HepG2 (cell line): ENCODE measurements around the gene TRIM31. TPM values are rescaled to one million over a fixed set of nuclear protein-coding genes. Genes with fewer than 3 reads are reported as not detected.

Experiments used
- BRCA1 ChIP-seq: sonication (generic); formaldehyde crosslinking; IDR thresholded peaks from 2 replicates; pipeline ENCODE4 v1.4.0; 2020; ENCODE audit warnings: missing genetic modification reagents
- CEBPG ChIP-seq: IDR thresholded peaks from 2 replicates; pipeline ENCODE4 v1.6.1; 2016
- SPEN ChIP-seq: sonication (generic); formaldehyde crosslinking; IDR thresholded peaks from 2 replicates; pipeline ENCODE4 v1.5.1; 2020; ENCODE audit warnings: low read depth, mild to moderate bottlenecking, missing genetic modification reagents
- ZBTB10 ChIP-seq: sonication (generic); formaldehyde crosslinking; IDR thresholded peaks from 2 replicates; pipeline ENCODE4 v1.4.0; 2020; ENCODE audit warnings: missing genetic modification reagents, borderline replicate concordance
- ZNF550 ChIP-seq: sonication (generic); formaldehyde crosslinking; IDR thresholded peaks from 2 replicates; pipeline ENCODE4 v1.4.0; 2020; ENCODE audit warnings: mild to moderate bottlenecking, missing genetic modification reagents, borderline replicate concordance
- ZNF781 ChIP-seq: sonication (generic); formaldehyde crosslinking; IDR thresholded peaks from 2 replicates; pipeline ENCODE4 v1.5.1; 2020; ENCODE audit warnings: borderline replicate concordance, mild to moderate bottlenecking, missing genetic modification reagents; ENCODE audit errors: not compliant biosample characterization
- ZUFSP ChIP-seq: sonication (generic); formaldehyde crosslinking; IDR thresholded peaks from 2 replicates; pipeline ENCODE4 v1.9.0; 2021; ENCODE audit warnings: missing genetic modification reagents, mild to moderate bottlenecking, borderline replicate concordance
- polyA plus RNA-seq, 8 experiments: library from polyadenylated mRNA; depleted of rRNA in 3 of 8; stranded (reverse) in 7 of 8; unstranded in 1 of 8; fragments of >200 nt; fragmentation: Illumina TruSeq in 4 of 8; extraction: Trizol in 4 of 8; gene quantifications; 2 replicates each; pipeline versions ENCODE4 v1.2.1 to v1.2.3, GENCODE V29; 2011 to 2016; ENCODE audit warnings: low read depth in 4 of 8, missing spikeins in 1 of 8, mixed read lengths in 1 of 8; ENCODE audit not compliant: insufficient read depth in 1 of 8
- total RNA-seq, 5 experiments: library from RNA; depleted of rRNA; stranded (reverse); fragments of >200 nt; fragmentation: Illumina TruSeq; extraction: Trizol; gene quantifications; 2 replicates each; pipeline ENCODE4 v1.2.3, GENCODE V29; 2016; ENCODE audit warnings: low read depth in 1 of 5
- TF ChIP-seq, protein P1 (sequence below): fragments of 450-650 bp; IDR thresholded peaks from 2 replicates; pipeline ENCODE4 v1.6.1; 2017
- TF ChIP-seq, protein P2 (sequence below): sonication (generic); formaldehyde crosslinking; IDR thresholded peaks from 2 replicates; pipeline ENCODE4 v1.8.0; 2022; ENCODE audit warnings: low read depth, missing genetic modification reagents
- TF ChIP-seq, protein P3 (sequence below): sonication (generic); formaldehyde crosslinking; IDR thresholded peaks from 2 replicates; pipeline ENCODE4 v1.4.0; 2020; ENCODE audit warnings: missing genetic modification reagents; ENCODE audit errors: not compliant biosample characterization
- TF ChIP-seq, protein P4 (sequence below): IDR thresholded peaks from 2 replicates; pipeline ENCODE4 v1.6.1; 2016
- TF ChIP-seq, protein P5 (sequence below): sonication (generic); formaldehyde crosslinking; IDR thresholded peaks from 2 replicates; pipeline ENCODE4 v1.5.0; 2020; ENCODE audit warnings: mild to moderate bottlenecking, missing genetic modification reagents
- TF ChIP-seq, protein P6 (sequence below): sonication (generic); formaldehyde crosslinking; IDR thresholded peaks from 2 replicates; pipeline ENCODE4 v1.4.0; 2020; ENCODE audit warnings: mild to moderate bottlenecking, missing genetic modification reagents

The TRIM31 gene
- total and polyA plus RNA-seq, 2 of the 13 experiments (the other 11 are each of a cell fraction or from before 2014, with no cell fraction given): 0.13 to 0.51 TPM

DNA sequence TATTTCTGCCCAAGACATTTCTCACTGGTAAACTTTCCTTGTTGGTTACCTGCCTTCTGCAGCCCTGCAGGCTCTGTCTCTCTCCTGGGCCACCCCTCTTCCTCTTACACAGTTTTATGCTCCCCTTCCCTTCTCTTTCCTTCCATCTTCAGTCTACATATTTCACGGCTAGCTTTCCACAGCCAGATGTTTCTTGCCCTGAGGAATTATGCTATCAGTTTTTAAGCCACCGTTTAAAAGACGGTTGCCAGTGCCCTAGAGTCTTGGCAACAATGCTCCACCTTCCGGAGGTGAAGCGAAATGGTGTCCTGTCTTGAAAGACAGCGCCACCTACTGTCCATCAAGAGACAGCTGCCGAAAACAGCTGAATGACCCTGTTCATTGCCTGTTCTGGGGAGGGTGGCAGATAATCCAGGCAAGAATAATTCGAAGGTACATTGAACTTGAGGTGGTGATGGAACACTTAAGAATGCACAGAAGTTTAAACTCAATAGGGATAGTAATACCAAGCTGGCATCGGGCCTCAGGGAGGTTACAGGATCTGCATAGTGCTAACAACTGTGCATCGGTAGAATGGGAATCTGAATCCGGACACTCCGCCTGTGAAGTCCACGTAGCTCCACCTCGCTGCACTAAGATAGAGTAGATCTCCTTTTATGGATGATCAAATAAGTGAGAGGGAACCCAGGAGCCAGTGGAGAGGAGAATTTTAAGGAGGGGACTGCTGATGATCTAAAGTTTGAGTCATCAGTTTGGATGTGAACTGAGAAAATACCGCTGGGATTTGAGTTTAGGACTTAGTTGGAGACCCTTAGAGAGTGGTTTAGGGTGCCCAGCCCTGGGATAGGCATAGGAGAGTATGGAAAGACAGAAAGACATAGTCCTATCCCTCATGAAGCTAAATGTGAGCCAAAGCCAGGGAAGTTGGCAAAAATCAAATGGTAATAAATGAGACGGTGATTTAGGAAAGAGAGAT, 18.3 kb upstream of the TRIM31 start (continued):
- no peak for TF ChIP-seq ZBTB10 (CRISPR knock-in tag)
- no peak for TF ChIP-seq ZUFSP (CRISPR knock-in tag)
- TF ChIP-seq, protein P1, sequence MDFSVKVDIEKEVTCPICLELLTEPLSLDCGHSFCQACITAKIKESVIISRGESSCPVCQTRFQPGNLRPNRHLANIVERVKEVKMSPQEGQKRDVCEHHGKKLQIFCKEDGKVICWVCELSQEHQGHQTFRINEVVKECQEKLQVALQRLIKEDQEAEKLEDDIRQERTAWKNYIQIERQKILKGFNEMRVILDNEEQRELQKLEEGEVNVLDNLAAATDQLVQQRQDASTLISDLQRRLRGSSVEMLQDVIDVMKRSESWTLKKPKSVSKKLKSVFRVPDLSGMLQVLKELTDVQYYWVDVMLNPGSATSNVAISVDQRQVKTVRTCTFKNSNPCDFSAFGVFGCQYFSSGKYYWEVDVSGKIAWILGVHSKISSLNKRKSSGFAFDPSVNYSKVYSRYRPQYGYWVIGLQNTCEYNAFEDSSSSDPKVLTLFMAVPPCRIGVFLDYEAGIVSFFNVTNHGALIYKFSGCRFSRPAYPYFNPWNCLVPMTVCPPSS: no peak
- TF ChIP-seq, protein P2, sequence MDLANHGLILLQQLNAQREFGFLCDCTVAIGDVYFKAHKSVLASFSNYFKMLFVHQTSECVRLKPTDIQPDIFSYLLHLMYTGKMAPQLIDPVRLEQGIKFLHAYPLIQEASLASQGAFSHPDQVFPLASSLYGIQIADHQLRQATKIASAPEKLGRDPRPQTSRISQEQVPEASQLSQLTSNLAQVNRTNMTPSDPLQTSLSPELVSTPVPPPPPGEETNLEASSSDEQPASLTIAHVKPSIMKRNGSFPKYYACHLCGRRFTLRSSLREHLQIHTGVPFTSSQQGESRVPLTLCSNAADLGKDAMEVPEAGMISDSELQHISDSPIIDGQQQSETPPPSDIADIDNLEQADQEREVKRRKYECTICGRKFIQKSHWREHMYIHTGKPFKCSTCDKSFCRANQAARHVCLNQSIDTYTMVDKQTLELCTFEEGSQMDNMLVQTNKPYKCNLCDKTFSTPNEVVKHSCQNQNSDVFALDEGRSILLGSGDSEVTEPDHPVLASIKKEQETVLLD (CRISPR knock-in tag): no peak
- no peak for TF ChIP-seq ZNF550 (CRISPR knock-in tag)
- TF ChIP-seq, protein P3, sequence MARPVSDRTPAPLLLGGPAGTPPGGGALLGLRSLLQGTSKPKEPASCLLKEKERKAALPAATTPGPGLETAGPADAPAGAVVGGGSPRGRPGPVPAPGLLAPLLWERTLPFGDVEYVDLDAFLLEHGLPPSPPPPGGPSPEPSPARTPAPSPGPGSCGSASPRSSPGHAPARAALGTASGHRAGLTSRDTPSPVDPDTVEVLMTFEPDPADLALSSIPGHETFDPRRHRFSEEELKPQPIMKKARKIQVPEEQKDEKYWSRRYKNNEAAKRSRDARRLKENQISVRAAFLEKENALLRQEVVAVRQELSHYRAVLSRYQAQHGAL (CRISPR knock-in tag): no peak
- TF ChIP-seq SPEN (CRISPR knock-in tag): no peak
- TF ChIP-seq, protein P4, sequence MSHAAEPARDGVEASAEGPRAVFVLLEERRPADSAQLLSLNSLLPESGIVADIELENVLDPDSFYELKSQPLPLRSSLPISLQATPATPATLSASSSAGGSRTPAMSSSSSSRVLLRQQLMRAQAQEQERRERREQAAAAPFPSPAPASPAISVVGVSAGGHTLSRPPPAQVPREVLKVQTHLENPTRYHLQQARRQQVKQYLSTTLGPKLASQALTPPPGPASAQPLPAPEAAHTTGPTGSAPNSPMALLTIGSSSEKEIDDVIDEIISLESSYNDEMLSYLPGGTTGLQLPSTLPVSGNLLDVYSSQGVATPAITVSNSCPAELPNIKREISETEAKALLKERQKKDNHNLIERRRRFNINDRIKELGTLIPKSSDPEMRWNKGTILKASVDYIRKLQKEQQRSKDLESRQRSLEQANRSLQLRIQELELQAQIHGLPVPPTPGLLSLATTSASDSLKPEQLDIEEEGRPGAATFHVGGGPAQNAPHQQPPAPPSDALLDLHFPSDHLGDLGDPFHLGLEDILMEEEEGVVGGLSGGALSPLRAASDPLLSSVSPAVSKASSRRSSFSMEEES (CRISPR knock-in tag): peak; percentile 53; the same call in 1 of the 2 replicates
- peak; percentile 47 for TF ChIP-seq CEBPG
- TF ChIP-seq ZNF781 (CRISPR knock-in tag): peak; percentile 52
- TF ChIP-seq, protein P5, sequence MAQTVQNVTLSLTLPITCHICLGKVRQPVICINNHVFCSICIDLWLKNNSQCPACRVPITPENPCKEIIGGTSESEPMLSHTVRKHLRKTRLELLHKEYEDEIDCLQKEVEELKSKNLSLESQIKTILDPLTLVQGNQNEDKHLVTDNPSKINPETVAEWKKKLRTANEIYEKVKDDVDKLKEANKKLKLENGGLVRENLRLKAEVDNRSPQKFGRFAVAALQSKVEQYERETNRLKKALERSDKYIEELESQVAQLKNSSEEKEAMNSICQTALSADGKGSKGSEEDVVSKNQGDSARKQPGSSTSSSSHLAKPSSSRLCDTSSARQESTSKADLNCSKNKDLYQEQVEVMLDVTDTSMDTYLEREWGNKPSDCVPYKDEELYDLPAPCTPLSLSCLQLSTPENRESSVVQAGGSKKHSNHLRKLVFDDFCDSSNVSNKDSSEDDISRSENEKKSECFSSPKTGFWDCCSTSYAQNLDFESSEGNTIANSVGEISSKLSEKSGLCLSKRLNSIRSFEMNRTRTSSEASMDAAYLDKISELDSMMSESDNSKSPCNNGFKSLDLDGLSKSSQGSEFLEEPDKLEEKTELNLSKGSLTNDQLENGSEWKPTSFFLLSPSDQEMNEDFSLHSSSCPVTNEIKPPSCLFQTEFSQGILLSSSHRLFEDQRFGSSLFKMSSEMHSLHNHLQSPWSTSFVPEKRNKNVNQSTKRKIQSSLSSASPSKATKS (CRISPR knock-in tag): no peak
- no peak for TF ChIP-seq BRCA1 (CRISPR knock-in tag)
- TF ChIP-seq, protein P6, sequence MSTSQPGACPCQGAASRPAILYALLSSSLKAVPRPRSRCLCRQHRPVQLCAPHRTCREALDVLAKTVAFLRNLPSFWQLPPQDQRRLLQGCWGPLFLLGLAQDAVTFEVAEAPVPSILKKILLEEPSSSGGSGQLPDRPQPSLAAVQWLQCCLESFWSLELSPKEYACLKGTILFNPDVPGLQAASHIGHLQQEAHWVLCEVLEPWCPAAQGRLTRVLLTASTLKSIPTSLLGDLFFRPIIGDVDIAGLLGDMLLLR (CRISPR knock-in tag): no peak
